Vagina (tissue), 2 donors: ENCODE results near the gene TMEM232. TPM values are rescaled to one million over a fixed set of nuclear protein-coding genes. Genes with fewer than 3 reads are reported as not detected.

Source experiments
- DNase-seq, 2 donors: peaks; one replicate each; pipeline ENCODE4 v3.0.0-alpha.2; 2017; ENCODE audit errors: extremely low spot score in 2 of 2
- H3K27ac ChIP-seq: fragments of 200-600 bp; sonication (generic); one replicate; pipeline ENCODE4 v1.5.1; 2019
- H3K27me3 ChIP-seq: fragments of 200-600 bp; sonication (generic); one replicate; pipeline ENCODE4 v1.5.1; 2019
- H3K36me3 ChIP-seq, 2 donors: fragments of 200-600 bp; sonication (generic); one replicate each; pipeline ENCODE4 v1.5.1; 2017 to 2019
- H3K4me1 ChIP-seq: fragments of 200-600 bp; sonication (generic); one replicate; pipeline ENCODE4 v1.5.1; 2019
- H3K4me3 ChIP-seq, 2 donors: fragments of 200-600 bp; sonication (generic); 1 replicate in 1 of 2; 2 replicates in 1 of 2; pipeline ENCODE4 v1.5.1; 2016 to 2019
- H3K9me3 ChIP-seq: fragments of 200-600 bp; sonication (generic); one replicate; pipeline ENCODE4 v1.5.1; 2019
- POLR2A ChIP-seq, 2 donors: fragments of 450-650 bp; IDR thresholded peaks; one replicate each; pipeline ENCODE4 v1.6.1; 2017; ENCODE audit warnings: antibody characterized with exemption in 2 of 2, mild to moderate bottlenecking in 2 of 2, moderate library complexity in 2 of 2
- POLR2AphosphoS5 ChIP-seq, 2 donors: sonication (generic); formaldehyde crosslinking; IDR thresholded peaks; one replicate each; pipeline ENCODE4 v1.9.0; 2017; ENCODE audit warnings: antibody characterized with exemption in 2 of 2, mild to moderate bottlenecking in 2 of 2, low read depth in 1 of 2; ENCODE audit not compliant: insufficient read depth in 1 of 2
- intact Hi-C: fragments of 100-400 bp; cut with DNase I; formaldehyde crosslinking; loops from one replicate; pipeline ENCODE4 v1.15.1; 2023
- total RNA-seq: library from RNA; depleted of rRNA; stranded (reverse); fragments of >200 nt; gene quantifications from one replicate; pipeline ENCODE4 v1.2.3, GENCODE V29; 2016
- TF ChIP-seq, protein P1 (sequence below), 3 experiments: fragments of 450-650 bp in 2 of 3; fragments of 200-600 bp in 1 of 3; sonication (generic) in 1 of 3; IDR thresholded peaks; one replicate each; pipeline ENCODE4 v1.5.1; 2017 to 2019; ENCODE audit warnings: antibody characterized with exemption in 3 of 3, mild to moderate bottlenecking in 2 of 3, moderate library complexity in 2 of 3

TMEM232 gene
- total RNA-seq, 1 donor from 2014 or later: 4.2 TPM

DNA sequence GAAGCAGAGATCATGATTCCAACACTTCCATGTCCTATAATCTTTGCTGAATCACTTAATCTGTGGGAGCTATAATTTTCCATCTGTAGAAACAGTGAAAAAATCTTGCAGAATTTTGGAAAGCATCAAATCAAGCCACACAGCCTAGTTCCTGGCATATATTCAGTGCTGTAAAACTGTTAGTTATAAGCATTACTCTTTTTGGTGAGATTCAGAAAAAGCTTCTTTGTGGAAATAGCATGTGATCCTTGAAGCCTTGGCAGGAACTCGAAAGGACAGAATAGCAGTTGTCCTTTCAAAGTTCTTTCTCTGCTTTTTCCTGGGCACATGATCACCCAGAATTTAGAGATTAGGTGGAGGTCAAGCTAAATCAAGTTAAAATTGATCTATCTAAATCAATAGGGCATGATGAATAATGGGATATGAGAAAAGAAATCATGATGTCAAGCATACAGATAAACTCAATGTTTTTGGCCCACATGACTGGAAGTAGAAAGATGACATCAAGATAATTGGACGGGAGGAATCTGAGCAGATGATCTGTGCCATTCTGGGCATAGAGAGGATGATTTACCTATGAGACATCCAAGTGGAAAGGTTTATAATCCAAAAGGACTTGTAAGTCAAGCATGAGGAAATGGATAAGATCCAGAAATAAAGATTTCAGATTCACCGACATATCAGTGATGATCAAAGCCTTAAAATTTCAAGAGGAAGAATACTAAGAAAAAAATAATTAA, 73.1 kb downstream of the TMEM232 start:
- TF ChIP-seq POLR2AphosphoS5 (IDR thresholded peaks at IDR 0.05; ENCODE audit: insufficient read depth in 1 of 2, low read depth in 1 of 2) (no peak), POLR2A (IDR thresholded peaks at IDR 0.05) (no peak)
- TF ChIP-seq, protein P1, sequence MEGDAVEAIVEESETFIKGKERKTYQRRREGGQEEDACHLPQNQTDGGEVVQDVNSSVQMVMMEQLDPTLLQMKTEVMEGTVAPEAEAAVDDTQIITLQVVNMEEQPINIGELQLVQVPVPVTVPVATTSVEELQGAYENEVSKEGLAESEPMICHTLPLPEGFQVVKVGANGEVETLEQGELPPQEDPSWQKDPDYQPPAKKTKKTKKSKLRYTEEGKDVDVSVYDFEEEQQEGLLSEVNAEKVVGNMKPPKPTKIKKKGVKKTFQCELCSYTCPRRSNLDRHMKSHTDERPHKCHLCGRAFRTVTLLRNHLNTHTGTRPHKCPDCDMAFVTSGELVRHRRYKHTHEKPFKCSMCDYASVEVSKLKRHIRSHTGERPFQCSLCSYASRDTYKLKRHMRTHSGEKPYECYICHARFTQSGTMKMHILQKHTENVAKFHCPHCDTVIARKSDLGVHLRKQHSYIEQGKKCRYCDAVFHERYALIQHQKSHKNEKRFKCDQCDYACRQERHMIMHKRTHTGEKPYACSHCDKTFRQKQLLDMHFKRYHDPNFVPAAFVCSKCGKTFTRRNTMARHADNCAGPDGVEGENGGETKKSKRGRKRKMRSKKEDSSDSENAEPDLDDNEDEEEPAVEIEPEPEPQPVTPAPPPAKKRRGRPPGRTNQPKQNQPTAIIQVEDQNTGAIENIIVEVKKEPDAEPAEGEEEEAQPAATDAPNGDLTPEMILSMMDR (IDR thresholded peaks at IDR 0.05): no peak
- Histone ChIP-seq H3K36me3 (no peaks in the 10 kb centered on the region), H3K4me3 (no peak overlapping the region), H3K27me3 (no peaks in the 10 kb centered on the region), H3K27ac (no peak overlapping the region), H3K9me3 (no peaks in the 10 kb centered on the region), H3K4me1 (no peaks in the 10 kb centered on the region)
- intact Hi-C loops: no loop called here
- DNase-seq: no peak

DNA sequence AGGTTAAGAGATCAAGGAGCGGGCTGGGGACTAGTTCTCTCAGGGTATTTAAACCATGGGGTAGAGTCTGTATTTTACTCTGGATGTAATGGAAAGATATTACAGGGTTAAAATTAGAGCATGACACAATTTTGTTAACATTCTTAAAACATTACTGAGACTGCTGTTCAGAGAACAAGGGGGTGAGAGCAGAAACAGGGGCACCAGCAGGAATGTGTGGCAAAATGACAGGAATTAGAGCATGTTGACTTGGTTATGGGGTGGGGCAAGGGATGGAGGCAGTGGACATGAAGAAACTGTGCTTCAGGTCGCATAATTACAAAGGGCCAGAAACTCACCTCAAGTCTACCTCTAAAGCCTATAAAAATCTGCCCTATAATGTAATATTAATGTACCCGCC, 75.0 kb downstream of the TMEM232 start:
- TF ChIP-seq, protein P1 (IDR thresholded peaks at IDR 0.05): no peak
- TF ChIP-seq POLR2A (IDR thresholded peaks at IDR 0.05): no peak
- intact Hi-C loops: no loop called here
- Histone ChIP-seq H3K36me3 (no peaks in the 10 kb centered on the region), H3K27me3 (no peaks in the 10 kb centered on the region), H3K9me3 (no peaks in the 10 kb centered on the region), H3K4me3 (no peak overlapping the region), H3K27ac (no peak overlapping the region), H3K4me1 (no peaks in the 10 kb centered on the region)
- DNase-seq: no peak

DNA sequence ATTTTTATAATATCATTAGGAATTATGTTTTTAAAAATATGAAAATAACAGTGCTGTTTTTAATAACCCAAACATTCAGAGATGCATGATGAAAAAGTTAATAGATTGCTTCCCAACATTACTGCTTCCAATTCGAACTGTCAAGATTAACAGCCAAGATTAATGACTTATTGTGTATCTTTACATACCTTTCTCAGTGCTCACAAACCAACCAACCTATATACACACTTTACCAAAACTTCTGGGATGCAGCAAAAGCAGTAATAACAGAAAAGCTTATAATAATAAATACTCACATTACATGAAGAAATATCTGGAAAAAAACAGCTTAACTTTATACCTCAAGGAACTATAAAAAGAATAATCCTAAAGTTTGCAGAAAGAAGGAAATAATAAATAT, 82.1 kb downstream of the TMEM232 start:
- Histone ChIP-seq H3K27me3 (no peaks in the 10 kb centered on the region), H3K9me3 (no peaks in the 10 kb centered on the region), H3K4me3 (no peak overlapping the region), H3K4me1 (no peaks in the 10 kb centered on the region), H3K27ac (no peak overlapping the region), H3K36me3 (no peaks in the 10 kb centered on the region)
- TF ChIP-seq POLR2AphosphoS5 (IDR thresholded peaks at IDR 0.05; ENCODE audit: insufficient read depth in 1 of 2, low read depth in 1 of 2): no peak
- TF ChIP-seq POLR2A (IDR thresholded peaks at IDR 0.05): no peak
- TF ChIP-seq, protein P1 (IDR thresholded peaks at IDR 0.05): no peak
- DNase-seq: no peak
- intact Hi-C loops: no loop called here

DNA sequence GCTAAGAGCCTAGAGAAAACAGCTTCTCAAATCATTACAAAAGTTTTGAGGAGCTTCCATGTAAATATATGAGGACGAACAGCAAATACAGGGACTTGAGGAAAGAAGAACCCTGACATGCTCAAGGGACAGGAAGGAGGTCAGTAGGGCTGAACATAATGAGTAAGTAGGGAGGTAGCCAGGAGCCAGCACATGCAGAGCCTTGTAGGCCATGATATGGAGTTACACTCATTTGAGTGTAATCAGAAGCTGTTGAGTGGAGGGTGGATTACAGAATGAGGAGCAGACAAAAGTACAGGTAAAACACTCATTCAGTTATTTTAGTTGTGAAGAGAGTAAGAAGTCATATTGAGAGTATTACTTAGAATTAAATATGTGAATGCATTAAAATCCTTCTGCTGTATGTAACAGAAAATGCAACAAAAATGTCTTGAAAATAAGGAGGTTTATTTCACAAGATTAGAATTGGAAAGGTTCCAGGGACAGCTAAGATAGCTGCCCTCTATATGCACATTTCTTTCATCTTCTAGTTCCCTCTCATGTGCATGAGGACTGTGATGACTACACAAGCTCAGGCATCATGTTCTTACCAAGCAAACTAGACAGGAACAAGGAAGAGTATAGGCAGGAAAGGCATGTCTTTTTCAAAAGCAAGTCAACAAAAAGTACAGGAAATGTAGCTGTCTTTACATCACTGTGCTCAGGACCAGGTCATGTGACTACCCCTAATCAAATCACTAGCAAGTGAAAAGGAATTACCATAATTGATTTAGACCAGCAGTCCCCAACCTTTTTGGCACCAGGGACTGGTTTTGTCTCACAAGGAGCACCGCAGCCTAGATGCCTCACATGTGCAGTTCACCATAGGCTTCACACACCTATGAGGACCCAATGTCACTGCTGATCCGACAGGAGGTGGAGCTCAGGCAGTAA, 87.2 kb downstream of the TMEM232 start:
- Histone ChIP-seq H3K27ac (no peak overlapping the region), H3K27me3 (no peaks in the 10 kb centered on the region), H3K36me3 (no peaks in the 10 kb centered on the region), H3K4me1 (no peaks in the 10 kb centered on the region), H3K9me3 (no peaks in the 10 kb centered on the region), H3K4me3 (no peak overlapping the region)
- intact Hi-C loops: no loop called here
- no peak for DNase-seq
- TF ChIP-seq POLR2A (IDR thresholded peaks at IDR 0.05) (no peak), POLR2AphosphoS5 (IDR thresholded peaks at IDR 0.05; ENCODE audit: insufficient read depth in 1 of 2, low read depth in 1 of 2) (no peak)
- TF ChIP-seq, protein P1 (IDR thresholded peaks at IDR 0.05): no peak

DNA sequence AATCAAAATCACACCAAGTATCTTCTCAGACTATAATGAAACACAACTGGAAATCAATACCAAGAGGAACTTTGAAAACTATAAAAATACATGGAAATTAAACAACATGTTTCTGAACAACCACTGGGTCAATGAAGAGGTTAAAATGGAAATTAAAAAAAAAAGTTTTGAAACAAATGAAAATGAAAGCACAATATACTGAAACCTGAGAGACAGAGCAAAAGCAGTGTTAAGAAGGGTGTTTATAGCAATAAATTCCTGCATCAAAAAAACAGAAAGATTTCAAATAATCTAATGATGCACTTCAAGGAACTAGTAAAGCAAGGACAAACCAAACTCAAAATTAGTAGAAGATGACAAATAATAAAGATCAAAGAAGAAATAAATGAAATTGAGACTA, 92.0 kb downstream of the TMEM232 start:
- no peaks in the 10 kb centered on the region for H3K9me3 ChIP-seq
- H3K27ac ChIP-seq: no peak overlapping the region
- no peak for TF ChIP-seq POLR2A (IDR thresholded peaks at IDR 0.05)
- TF ChIP-seq, protein P1 (IDR thresholded peaks at IDR 0.05): no peak
- no peak for TF ChIP-seq POLR2AphosphoS5 (IDR thresholded peaks at IDR 0.05; ENCODE audit: insufficient read depth in 1 of 2, low read depth in 1 of 2)
- no peak overlapping the region for H3K4me3 ChIP-seq
- H3K4me1 ChIP-seq: no peaks in the 10 kb centered on the region
- intact Hi-C loops: no loop called here
- H3K27me3 ChIP-seq: no peaks in the 10 kb centered on the region
- no peak for DNase-seq
- H3K36me3 ChIP-seq: no peaks in the 10 kb centered on the region
